A673 (cell line): ENCODE data around the gene SDK1. TPM values are rescaled to one million over a fixed set of nuclear protein-coding genes. Genes with fewer than 3 reads are reported as not detected.

Source experiments
- BruUV-seq: library from RNA; stranded (reverse); fragments of 400-500 nt; replicated peaks from 2 replicates; lab custom pipeline; 2021; lab: Mats Ljungman, UMichigan
- CTCF ChIA-PET: fragments of 300-600 bp; sonication (Branson Sonifier 250); formaldehyde crosslinking; loops from one replicate; lab custom pipeline; 2022; ENCODE audit warnings: antibody characterized with exemption; lab: Charles Lee
- POLR2A ChIA-PET: fragments of 300-600 bp; sonication (Branson Sonifier 250); formaldehyde crosslinking; loops from one replicate; lab custom pipeline; 2022; ENCODE audit warnings: antibody characterized with exemption; ENCODE audit not compliant: low non-redundant PET; lab: Charles Lee
- DNase-seq: peaks from one replicate; pipeline ENCODE4 v3.0.0-alpha.2; 2015; ENCODE audit warnings: low spot score
- H3K27ac ChIP-seq: fragments of 200-600 bp; sonication (generic); 2 replicates; pipeline ENCODE4 v1.5.1; 2016; ENCODE audit warnings: mixed run types, low read depth, mild to moderate bottlenecking, mixed read lengths, antibody characterized with exemption, low read length; ENCODE audit not compliant: poor library complexity, severe bottlenecking
- H3K27me3 ChIP-seq: fragments of 200-600 bp; sonication (generic); replicated peaks from 2 replicates; pipeline ENCODE4 v1.6.1; 2017; ENCODE audit warnings: mixed run types, low read depth, mild to moderate bottlenecking, mixed read lengths, antibody characterized with exemption, low read length; ENCODE audit not compliant: insufficient read depth, poor library complexity
- H3K36me3 ChIP-seq: fragments of 200-600 bp; sonication (generic); 2 replicates; pipeline ENCODE4 v1.6.1; 2016; ENCODE audit warnings: mixed run types, mild to moderate bottlenecking, mixed read lengths, antibody characterized with exemption, low read length; ENCODE audit not compliant: insufficient read depth, poor library complexity, severe bottlenecking
- H3K4me1 ChIP-seq: fragments of 200-600 bp; sonication (generic); 2 replicates; pipeline ENCODE4 v1.6.1; 2017; ENCODE audit warnings: mixed run types, mild to moderate bottlenecking, mixed read lengths, antibody characterized with exemption, low read length; ENCODE audit not compliant: insufficient read depth, poor library complexity, severe bottlenecking
- H3K4me3 ChIP-seq: fragments of 200-600 bp; sonication (generic); 2 replicates; pipeline ENCODE4 v1.5.1; 2016; ENCODE audit warnings: low read depth, mixed run types, mild to moderate bottlenecking, mixed read lengths, low read length; ENCODE audit not compliant: poor library complexity, severe bottlenecking
- H3K9me3 ChIP-seq: fragments of 200-600 bp; sonication (generic); 2 replicates; pipeline ENCODE4 v1.6.1; 2016; ENCODE audit warnings: mixed run types, low read depth, mild to moderate bottlenecking, mixed read lengths, antibody characterized with exemption, low read length; ENCODE audit not compliant: poor library complexity, severe bottlenecking
- EZH2 ChIP-seq: fragments of 200-600 bp; sonication (generic); IDR thresholded peaks from 2 replicates; pipeline ENCODE4 v1.6.1; 2017; ENCODE audit warnings: borderline replicate concordance, low read depth, mild to moderate bottlenecking, mixed read lengths, antibody characterized with exemption, low read length; ENCODE audit not compliant: poor library complexity, severe bottlenecking
- intact Hi-C: fragments of 100-400 bp; cut with micrococcal nuclease; formaldehyde crosslinking; loops from one replicate; pipeline ENCODE4 v1.10.0; 2022; ENCODE audit not compliant: unreplicated experiment
- total RNA-seq: library from RNA; stranded (reverse); gene quantifications from 2 replicates; pipeline ENCODE4 v1.2.3, GENCODE V29; 2021
- TF ChIP-seq, protein P1 (sequence below): fragments of 300-800, 200-600 bp; sonication (generic); conservative IDR thresholded peaks from 2 replicates; pipeline ENCODE4 v1.5.1; 2017; ENCODE audit warnings: low read depth, mild to moderate bottlenecking, antibody characterized with exemption, low read length, moderate library complexity, mixed read lengths

SDK1 gene
- total RNA-seq, 1 experiment from 2014 or later: 14.7 TPM

DNA sequence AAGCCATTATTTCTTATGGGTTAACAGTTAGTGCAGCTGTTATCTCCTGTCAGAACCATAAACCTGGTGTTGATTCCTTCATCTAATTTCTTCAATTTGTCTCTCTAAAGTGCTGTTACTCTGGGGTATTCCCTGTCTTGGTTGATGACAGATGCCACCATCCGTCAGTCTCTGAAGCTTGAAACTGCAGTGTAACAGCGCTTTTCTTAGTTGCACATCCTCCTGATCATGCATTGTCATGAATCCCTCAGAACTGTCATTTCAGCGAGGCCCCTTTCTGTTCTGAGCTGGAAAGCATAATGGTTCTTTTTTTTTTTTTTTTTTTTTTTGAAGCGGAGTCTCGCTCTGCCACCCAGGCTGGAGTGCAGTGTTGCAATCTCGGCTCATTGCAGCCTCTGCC, 193.9 kb downstream of the SDK1 start:
- H3K36me3 ChIP-seq: no peaks in the 10 kb centered on the region
- no peak overlapping the region for H3K4me3 ChIP-seq
- TF ChIP-seq, protein P1, sequence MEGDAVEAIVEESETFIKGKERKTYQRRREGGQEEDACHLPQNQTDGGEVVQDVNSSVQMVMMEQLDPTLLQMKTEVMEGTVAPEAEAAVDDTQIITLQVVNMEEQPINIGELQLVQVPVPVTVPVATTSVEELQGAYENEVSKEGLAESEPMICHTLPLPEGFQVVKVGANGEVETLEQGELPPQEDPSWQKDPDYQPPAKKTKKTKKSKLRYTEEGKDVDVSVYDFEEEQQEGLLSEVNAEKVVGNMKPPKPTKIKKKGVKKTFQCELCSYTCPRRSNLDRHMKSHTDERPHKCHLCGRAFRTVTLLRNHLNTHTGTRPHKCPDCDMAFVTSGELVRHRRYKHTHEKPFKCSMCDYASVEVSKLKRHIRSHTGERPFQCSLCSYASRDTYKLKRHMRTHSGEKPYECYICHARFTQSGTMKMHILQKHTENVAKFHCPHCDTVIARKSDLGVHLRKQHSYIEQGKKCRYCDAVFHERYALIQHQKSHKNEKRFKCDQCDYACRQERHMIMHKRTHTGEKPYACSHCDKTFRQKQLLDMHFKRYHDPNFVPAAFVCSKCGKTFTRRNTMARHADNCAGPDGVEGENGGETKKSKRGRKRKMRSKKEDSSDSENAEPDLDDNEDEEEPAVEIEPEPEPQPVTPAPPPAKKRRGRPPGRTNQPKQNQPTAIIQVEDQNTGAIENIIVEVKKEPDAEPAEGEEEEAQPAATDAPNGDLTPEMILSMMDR: no peak
- no peak for TF ChIP-seq EZH2
- no peaks in the 10 kb centered on the region for H3K27me3 ChIP-seq
- POLR2A ChIA-PET: no interaction called here
- no peak overlapping the region for H3K27ac ChIP-seq
- no peak for DNase-seq
- CTCF ChIA-PET: no interaction called here
- intact Hi-C loops: no loop called here
- H3K4me1 ChIP-seq: peaks cover 11% of the 10 kb centered on the region
- no TSS peak for BruUV-seq
- H3K9me3 ChIP-seq: peaks cover 1% of the 10 kb centered on the region

- intact Hi-C loops: no loop called here
- no peaks in the 10 kb centered on the region for H3K27me3 ChIP-seq
- ChIA-PET CTCF (no interaction called here), POLR2A (no interaction called here)
- H3K36me3 ChIP-seq: no peaks in the 10 kb centered on the region
- no peak overlapping the region for H3K27ac ChIP-seq
- TF ChIP-seq, protein P1: no peak
- no peak for TF ChIP-seq EZH2
- DNase-seq: no peak
- peaks cover 7% of the 10 kb centered on the region for H3K9me3 ChIP-seq
- no TSS peak for BruUV-seq
- H3K4me1 ChIP-seq: peaks cover 11% of the 10 kb centered on the region
- H3K4me3 ChIP-seq: no peak overlapping the region
Measured at GRCh38 chr7:3495530-3495929, 194.5 kb downstream of the SDK1 start.

GRCh38 chr7:3495954-3496353, 194.9 kb downstream of the SDK1 start:
- Histone ChIP-seq H3K36me3 (no peaks in the 10 kb centered on the region), H3K4me1 (peaks cover 11% of the 10 kb centered on the region), H3K27ac (no peak overlapping the region), H3K27me3 (no peaks in the 10 kb centered on the region), H3K4me3 (no peak overlapping the region), H3K9me3 (peaks cover 7% of the 10 kb centered on the region)
- no peak for TF ChIP-seq EZH2
- TF ChIP-seq, protein P1: no peak
- CTCF ChIA-PET: no interaction called here
- POLR2A ChIA-PET: no interaction called here
- no peak for DNase-seq
- intact Hi-C loops: no loop called here
- BruUV-seq: no TSS peak
